ENCODE data around the gene PLET1. TPM values are rescaled to one million over a fixed set of nuclear protein-coding genes. Genes with fewer than 3 reads are reported as not detected.

PLET1 gene
- total RNA-seq, 1 experiment from 2014 or later: not detected

DNA sequence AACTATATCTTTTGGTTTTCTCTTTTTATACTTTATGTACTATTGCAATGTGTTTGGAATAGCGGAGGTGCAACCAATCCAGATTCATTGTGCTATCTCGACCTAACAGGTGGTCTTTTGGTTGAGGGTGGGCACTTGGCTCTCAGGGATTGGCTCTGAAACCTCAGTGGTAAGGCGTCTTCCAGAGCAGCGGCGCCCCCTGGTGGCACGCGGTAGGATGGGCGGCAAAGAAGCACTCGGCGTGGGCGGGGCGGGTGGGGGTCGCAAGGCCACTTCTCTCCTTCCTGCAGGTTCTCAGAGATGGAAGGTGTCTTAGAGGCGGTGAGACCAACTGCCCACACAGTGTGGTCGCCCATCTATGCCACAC is 19.2 kb upstream of the PLET1 start:
- Mint-ChIP-seq H3K36me3 (ENCODE audit: insufficient read depth in 1 of 3, low read depth in 3 of 3) (no peaks in the 10 kb centered on the region), H3K4me3 (peak overlapping the region; percentile 71 to 74; a peak in 4 of 5 replicates), H3K27ac (no peak overlapping the region), H3K4me1 (peaks cover 16 to 25% of the 10 kb centered on the region in 2 experiments), H3K27me3 (ENCODE audit: low read depth) (peaks cover 1% of the 10 kb centered on the region), H3K9me3 (no peaks in the 10 kb centered on the region)
- Histone ChIP-seq H2BK12ac (ENCODE audit: insufficient read length, low read depth, low read length) (no peak overlapping the region), H3K14ac (ENCODE audit: insufficient read depth, low read length) (no peak overlapping the region), H3K56ac (ENCODE audit: insufficient read length, low read depth, low read length) (no peak overlapping the region), H3K4me2 (ENCODE audit: insufficient read depth, insufficient read length, low read length) (peak overlapping the region; percentile 78), H3K23me2 (ENCODE audit: insufficient read length, low read depth, low read length, poor library complexity, severe bottlenecking) (peaks cover 5% of the 10 kb centered on the region), H3K4me1 (ENCODE audit: insufficient read depth, low read length) (no peaks in the 10 kb centered on the region; the same call in 1 of the 2 replicates), H2BK20ac (ENCODE audit: low read depth, low read length, poor library complexity, severe bottlenecking) (no peak overlapping the region), H3K23ac (ENCODE audit: insufficient read length, low read depth, low read length) (no peak overlapping the region), H4K5ac (ENCODE audit: insufficient read length, low read depth, low read length) (no peak overlapping the region), H2BK5ac (ENCODE audit: insufficient read length, low read length) (no peak overlapping the region), H3K79me1 (ENCODE audit: insufficient read depth, low read depth, low read length, poor library complexity, severe bottlenecking) (no peaks in the 10 kb centered on the region), H4K91ac (ENCODE audit: insufficient read length, low read depth, low read length) (no peak overlapping the region), H4K20me1 (ENCODE audit: control insufficient read depth, insufficient read depth, insufficient read length) (no peaks in the 10 kb centered on the region), H2BK120ac (ENCODE audit: low read depth, low read length, poor library complexity, severe bottlenecking) (no peak overlapping the region), H4K8ac (replicated peaks; ENCODE audit: insufficient read length, low read depth, low read length) (no peak overlapping the region), H3K27me3 (ENCODE audit: insufficient read depth, low read length) (no peaks in the 10 kb centered on the region), H3K18ac (ENCODE audit: insufficient read length, low read depth, low read length) (no peak overlapping the region), H3T11ph (ENCODE audit: low read length) (no peak overlapping the region), H3K4ac (ENCODE audit: low read depth, low read length) (no peak overlapping the region), H3K9me3 (ENCODE audit: control insufficient read depth, low read depth, low read length) (no peaks in the 10 kb centered on the region), H3K9ac (ENCODE audit: extremely low read depth, insufficient read length, low read length) (no peak overlapping the region), H2AK5ac (ENCODE audit: insufficient read length, low read length) (no peak overlapping the region), H3K27ac (ENCODE audit: insufficient read length, low read depth, low read length) (no peak overlapping the region), H3K79me2 (ENCODE audit: insufficient read depth, low read length) (no peaks in the 10 kb centered on the region), H2AFZ (ENCODE audit: low read length) (no peak overlapping the region), H2BK15ac (ENCODE audit: low read depth, low read length) (no peak overlapping the region)
- DNase-seq: peak; percentile 82
- TF ChIP-seq, protein P1, sequence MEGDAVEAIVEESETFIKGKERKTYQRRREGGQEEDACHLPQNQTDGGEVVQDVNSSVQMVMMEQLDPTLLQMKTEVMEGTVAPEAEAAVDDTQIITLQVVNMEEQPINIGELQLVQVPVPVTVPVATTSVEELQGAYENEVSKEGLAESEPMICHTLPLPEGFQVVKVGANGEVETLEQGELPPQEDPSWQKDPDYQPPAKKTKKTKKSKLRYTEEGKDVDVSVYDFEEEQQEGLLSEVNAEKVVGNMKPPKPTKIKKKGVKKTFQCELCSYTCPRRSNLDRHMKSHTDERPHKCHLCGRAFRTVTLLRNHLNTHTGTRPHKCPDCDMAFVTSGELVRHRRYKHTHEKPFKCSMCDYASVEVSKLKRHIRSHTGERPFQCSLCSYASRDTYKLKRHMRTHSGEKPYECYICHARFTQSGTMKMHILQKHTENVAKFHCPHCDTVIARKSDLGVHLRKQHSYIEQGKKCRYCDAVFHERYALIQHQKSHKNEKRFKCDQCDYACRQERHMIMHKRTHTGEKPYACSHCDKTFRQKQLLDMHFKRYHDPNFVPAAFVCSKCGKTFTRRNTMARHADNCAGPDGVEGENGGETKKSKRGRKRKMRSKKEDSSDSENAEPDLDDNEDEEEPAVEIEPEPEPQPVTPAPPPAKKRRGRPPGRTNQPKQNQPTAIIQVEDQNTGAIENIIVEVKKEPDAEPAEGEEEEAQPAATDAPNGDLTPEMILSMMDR (conservative IDR thresholded peaks at IDR 0.05): peak; percentile 79
- WGBS (ENCODE audit: extremely low coverage, insufficient read length, low lambda C conversion rate): no CpG with 5 or more reads among the region's 15 CpGs
